Vagina (tissue), 2 donors: ENCODE data around the gene ADAMTS17.

ENCODE experiments used
- POLR2AphosphoS5 ChIP-seq, 2 donors: sonication (generic); formaldehyde crosslinking; IDR thresholded peaks; one replicate each; pipeline ENCODE4 v1.9.0; 2017; ENCODE audit warnings: antibody characterized with exemption in 2 of 2, mild to moderate bottlenecking in 2 of 2, low read depth in 1 of 2; ENCODE audit not compliant: insufficient read depth in 1 of 2
- TF ChIP-seq, protein P1 (sequence below), 3 experiments: fragments of 450-650 bp in 2 of 3; fragments of 200-600 bp in 1 of 3; sonication (generic) in 1 of 3; IDR thresholded peaks; one replicate each; pipeline ENCODE4 v1.5.1; 2017 to 2019; ENCODE audit warnings: antibody characterized with exemption in 3 of 3, mild to moderate bottlenecking in 2 of 3, moderate library complexity in 2 of 3

- TF ChIP-seq, protein P1, sequence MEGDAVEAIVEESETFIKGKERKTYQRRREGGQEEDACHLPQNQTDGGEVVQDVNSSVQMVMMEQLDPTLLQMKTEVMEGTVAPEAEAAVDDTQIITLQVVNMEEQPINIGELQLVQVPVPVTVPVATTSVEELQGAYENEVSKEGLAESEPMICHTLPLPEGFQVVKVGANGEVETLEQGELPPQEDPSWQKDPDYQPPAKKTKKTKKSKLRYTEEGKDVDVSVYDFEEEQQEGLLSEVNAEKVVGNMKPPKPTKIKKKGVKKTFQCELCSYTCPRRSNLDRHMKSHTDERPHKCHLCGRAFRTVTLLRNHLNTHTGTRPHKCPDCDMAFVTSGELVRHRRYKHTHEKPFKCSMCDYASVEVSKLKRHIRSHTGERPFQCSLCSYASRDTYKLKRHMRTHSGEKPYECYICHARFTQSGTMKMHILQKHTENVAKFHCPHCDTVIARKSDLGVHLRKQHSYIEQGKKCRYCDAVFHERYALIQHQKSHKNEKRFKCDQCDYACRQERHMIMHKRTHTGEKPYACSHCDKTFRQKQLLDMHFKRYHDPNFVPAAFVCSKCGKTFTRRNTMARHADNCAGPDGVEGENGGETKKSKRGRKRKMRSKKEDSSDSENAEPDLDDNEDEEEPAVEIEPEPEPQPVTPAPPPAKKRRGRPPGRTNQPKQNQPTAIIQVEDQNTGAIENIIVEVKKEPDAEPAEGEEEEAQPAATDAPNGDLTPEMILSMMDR (IDR thresholded peaks at IDR 0.05): no peak
- TF ChIP-seq POLR2AphosphoS5 (IDR thresholded peaks at IDR 0.05; ENCODE audit: insufficient read depth in 1 of 2, low read depth in 1 of 2): no peak
These were observed 209.5 kb downstream of the ADAMTS17 start for GRCh38 chr15:100132309-100132708.
